Measurements from ENCODE around the gene ATE1. TPM values are rescaled to one million over a fixed set of nuclear protein-coding genes. Genes with fewer than 3 reads are reported as not detected.

The ATE1 gene
- total and polyA plus RNA-seq, 12 donors, result 4.5 to 57.7 (median 42.5) TPM

DNA sequence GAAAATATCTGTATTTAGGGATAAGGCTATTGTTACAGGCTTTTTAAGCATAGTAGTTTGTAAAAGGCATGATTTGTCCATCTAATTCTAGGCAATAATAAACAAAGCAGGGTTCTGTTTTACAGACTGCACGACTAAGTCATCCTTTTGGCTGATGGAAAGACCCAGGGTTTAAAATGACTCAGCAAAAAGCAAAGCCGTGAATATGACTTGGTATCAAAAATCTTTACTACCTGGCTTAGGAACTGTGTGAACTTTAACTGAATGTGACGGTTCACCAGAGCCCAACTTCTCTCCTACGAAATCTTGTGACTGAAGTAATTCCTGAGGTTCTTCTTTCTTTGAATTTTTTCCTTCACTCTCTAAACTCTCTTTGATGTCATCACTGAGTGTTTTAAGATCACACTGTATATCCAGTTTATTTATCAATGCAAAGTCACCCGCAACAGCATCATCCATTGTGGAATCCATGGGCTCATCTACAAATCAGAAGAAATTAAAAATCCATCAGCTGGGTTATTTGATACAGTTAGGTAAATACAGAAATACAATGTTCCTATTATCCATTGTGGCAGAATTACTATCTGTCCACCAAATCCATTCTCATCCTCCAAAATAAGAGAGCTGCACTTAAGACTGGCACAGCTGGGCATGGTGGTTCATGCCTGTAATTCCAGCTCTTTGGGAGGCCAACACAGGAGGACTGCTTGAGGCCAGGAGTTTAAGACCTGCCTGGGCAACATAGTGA is 17.0 kb downstream of the ATE1 start:
- H3K27ac ChIP-seq, result peak overlapping the region in 1 of 10 donors; percentile 27
- WGBS, 2 donors, result 65 to 78% methylated on average over 5 of the region's 5 CpGs
- DNase-seq, result no peak
- no peak overlapping the region for H3K4me3 ChIP-seq
- no peaks in the 10 kb centered on the region for H3K9me3 ChIP-seq
- H3K4me1 ChIP-seq, result peaks cover 0 to 21% (median 8%) of the 10 kb centered on the region in 9 donors
- no peaks in the 10 kb centered on the region for H3K27me3 ChIP-seq
- no peak for ATAC-seq
- peaks cover 0 to 89% (median 19%) of the 10 kb centered on the region in 9 donors for H3K36me3 ChIP-seq
- intact Hi-C loops (cut with DNase I), result no loop called here
- TF ChIP-seq, protein P1, sequence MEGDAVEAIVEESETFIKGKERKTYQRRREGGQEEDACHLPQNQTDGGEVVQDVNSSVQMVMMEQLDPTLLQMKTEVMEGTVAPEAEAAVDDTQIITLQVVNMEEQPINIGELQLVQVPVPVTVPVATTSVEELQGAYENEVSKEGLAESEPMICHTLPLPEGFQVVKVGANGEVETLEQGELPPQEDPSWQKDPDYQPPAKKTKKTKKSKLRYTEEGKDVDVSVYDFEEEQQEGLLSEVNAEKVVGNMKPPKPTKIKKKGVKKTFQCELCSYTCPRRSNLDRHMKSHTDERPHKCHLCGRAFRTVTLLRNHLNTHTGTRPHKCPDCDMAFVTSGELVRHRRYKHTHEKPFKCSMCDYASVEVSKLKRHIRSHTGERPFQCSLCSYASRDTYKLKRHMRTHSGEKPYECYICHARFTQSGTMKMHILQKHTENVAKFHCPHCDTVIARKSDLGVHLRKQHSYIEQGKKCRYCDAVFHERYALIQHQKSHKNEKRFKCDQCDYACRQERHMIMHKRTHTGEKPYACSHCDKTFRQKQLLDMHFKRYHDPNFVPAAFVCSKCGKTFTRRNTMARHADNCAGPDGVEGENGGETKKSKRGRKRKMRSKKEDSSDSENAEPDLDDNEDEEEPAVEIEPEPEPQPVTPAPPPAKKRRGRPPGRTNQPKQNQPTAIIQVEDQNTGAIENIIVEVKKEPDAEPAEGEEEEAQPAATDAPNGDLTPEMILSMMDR (IDR thresholded peaks at IDR 0.05), result no peak

DNA sequence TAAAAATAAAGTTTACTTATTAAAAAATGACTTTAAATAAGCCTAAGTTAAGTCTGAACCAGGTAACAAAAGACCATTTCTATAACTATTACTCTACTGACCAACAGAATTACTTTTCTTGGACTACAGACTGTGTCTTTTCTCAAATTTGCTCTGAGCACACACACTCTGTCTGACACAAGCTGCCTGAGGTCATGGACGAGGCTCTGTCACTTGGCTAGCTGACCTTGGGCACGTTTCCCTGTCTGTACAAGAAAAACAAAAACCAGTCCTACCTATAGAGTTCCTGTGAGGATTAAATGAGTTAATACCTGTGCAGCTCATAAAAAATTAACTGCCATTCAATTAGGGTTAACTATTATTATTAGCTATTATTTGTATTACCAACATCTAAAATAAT is 22.9 kb downstream of the ATE1 start:
- peaks cover 0 to 6% (median 0%) of the 10 kb centered on the region in 9 donors for H3K4me1 ChIP-seq
- ATAC-seq, result peak in 6 of 8 donors; percentile 35 to 75 (median 62)
- DNase-seq, result no peak
- intact Hi-C loops (cut with DNase I), result loop anchor here in 5 of 10 donors (5.0 kb wide), 2 partner anchors 958 to 963 kb away; no protein-coding TSS in a partner anchor
- WGBS, 2 donors, result 34 to 51% methylated on average over 2 of the region's 2 CpGs
- TF ChIP-seq, protein P1 (IDR thresholded peaks at IDR 0.05), result no peak
- H3K9me3 ChIP-seq, result no peaks in the 10 kb centered on the region
- H3K4me3 ChIP-seq, result no peak overlapping the region
- peak overlapping the region in 1 of 10 donors; percentile 2 for H3K27ac ChIP-seq
- peaks cover 0 to 83% (median 12%) of the 10 kb centered on the region in 9 donors for H3K36me3 ChIP-seq
- no peaks in the 10 kb centered on the region for H3K27me3 ChIP-seq

DNA sequence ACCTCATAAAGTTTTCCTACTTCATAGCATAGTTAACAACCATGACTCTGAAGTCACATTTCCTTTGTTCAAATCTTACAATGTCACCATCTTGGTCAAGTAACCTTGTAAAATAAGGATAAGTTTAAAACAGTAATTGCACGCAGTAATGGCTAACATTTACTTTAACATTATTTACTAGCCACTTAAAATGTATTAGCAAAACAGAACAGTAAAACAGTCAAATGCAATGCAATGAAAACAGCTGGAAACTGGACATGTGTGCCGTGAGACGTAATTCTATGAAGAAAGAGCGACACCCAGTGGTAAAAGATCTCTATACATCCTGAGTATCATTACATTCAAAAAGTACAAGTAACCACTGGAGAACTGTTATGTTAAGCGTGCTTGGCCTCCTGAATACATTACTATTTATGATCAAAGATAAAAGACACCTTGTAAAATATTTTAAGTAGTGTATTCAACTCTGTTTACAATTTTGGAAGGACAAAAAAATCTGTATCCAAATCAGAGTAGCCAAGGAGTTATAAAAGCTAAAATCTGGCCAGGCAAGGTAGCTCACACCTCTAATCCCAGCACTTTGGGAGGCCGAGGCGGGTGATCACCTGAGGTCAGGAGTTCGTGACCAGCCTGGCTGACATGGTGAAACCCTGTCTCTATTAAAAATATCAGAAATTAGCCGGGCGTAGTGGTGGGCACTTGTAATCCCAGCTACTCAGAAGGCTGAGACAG is 27.2 kb downstream of the ATE1 start:
- intact Hi-C loops (cut with DNase I), result loop anchor here in 5 of 10 donors (5.0 kb wide), 2 partner anchors 953 to 958 kb away; no protein-coding TSS in a partner anchor

DNA sequence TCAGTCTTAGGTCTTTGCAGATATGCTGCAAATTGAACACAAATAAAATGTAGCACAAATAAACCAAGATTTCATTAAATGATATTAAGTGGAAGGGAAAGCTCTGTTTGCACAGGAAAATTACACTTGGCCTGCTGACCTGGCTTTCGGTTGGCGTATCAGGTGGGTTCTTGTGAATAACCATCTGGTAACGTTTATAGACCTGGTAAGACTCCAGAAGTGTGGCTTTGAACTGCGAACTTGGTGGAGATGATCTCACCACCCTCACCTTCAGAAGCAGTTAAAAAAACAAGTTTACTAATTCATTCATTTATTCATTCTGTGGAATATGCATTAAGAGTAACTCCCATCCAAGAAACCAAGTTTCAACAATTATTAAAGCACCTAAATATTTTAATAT is 28.1 kb downstream of the ATE1 start:
- H3K4me1 ChIP-seq, result peaks cover 0 to 6% (median 0%) of the 10 kb centered on the region in 9 donors
- TF ChIP-seq, protein P1 (IDR thresholded peaks at IDR 0.05), result no peak
- no peak overlapping the region for H3K27ac ChIP-seq
- DNase-seq (no peak), ATAC-seq (no peak)
- 87 to 93% methylated on average over 4 of the region's 4 CpGs for WGBS, 2 donors
- H3K36me3 ChIP-seq, result peaks cover 0 to 85% (median 28%) of the 10 kb centered on the region in 9 donors
- no peaks in the 10 kb centered on the region for H3K27me3 ChIP-seq
- H3K9me3 ChIP-seq, result no peaks in the 10 kb centered on the region
- H3K4me3 ChIP-seq, result no peak overlapping the region
- intact Hi-C loops (cut with DNase I), result loop anchor here in 6 of 10 donors (5.0 kb wide), 2 partner anchors 952 to 957 kb away; no protein-coding TSS in a partner anchor

More for the DNA sequence above, 27.2 kb downstream of the ATE1 start:
- DNase-seq (peak in 1 of 2 donors; percentile 21), ATAC-seq (peak in 7 of 8 donors; percentile 63 to 81 (median 70))
- no peaks in the 10 kb centered on the region for H3K9me3 ChIP-seq
- H3K36me3 ChIP-seq, result peaks cover 0 to 84% (median 19%) of the 10 kb centered on the region in 9 donors
- H3K4me1 ChIP-seq, result peaks cover 0 to 6% (median 0%) of the 10 kb centered on the region in 9 donors
- H3K4me3 ChIP-seq, result no peak overlapping the region
- no peak overlapping the region for H3K27ac ChIP-seq
- TF ChIP-seq, protein P1 (IDR thresholded peaks at IDR 0.05), result peak; percentile 28 to 81 (median 75)
- 49 to 51% methylated on average over 10 of the region's 10 CpGs for WGBS, 2 donors
- H3K27me3 ChIP-seq, result no peaks in the 10 kb centered on the region

Data from heart right ventricle (tissue), 16 donors.